Motor neuron (in vitro differentiated cells): ENCODE measurements around the gene PDE8B. TPM values are rescaled to one million over a fixed set of nuclear protein-coding genes. Genes with fewer than 3 reads are reported as not detected.

Source experiments
- ATAC-seq, 8 experiments: fragments of 200-7000 bp; cut with Tn5 transposase; replicated peaks in 6 of 8; 2 replicates each; pipeline ENCODE4 v1.8.0; 2021; ENCODE audit warnings: mild to moderate bottlenecking in 8 of 8, moderate library complexity in 8 of 8
- H3K27ac ChIP-seq, 2 donors: fragments of 250-450 bp; sonication (Bioruptor Pico); 2 replicates each; pipeline ENCODE4 v1.9.0; 2021; ENCODE audit warnings: antibody characterized with exemption in 2 of 2, mild to moderate bottlenecking in 2 of 2, moderate library complexity in 1 of 2
- H3K4me1 ChIP-seq, 2 donors: fragments of 250-450 bp; sonication (Bioruptor Pico); replicated peaks in 1 of 2; 2 replicates each; pipeline ENCODE4 v1.6.1; 2021; ENCODE audit warnings: antibody characterized with exemption in 2 of 2, mild to moderate bottlenecking in 2 of 2, moderate library complexity in 1 of 2
- H3K4me3 ChIP-seq, 5 donors: fragments of 250-450 bp; sonication (Bioruptor Pico); 2 replicates each; pipeline ENCODE4 v1.9.0; 2021; ENCODE audit warnings: antibody characterized with exemption in 5 of 5, mild to moderate bottlenecking in 5 of 5, moderate library complexity in 4 of 5
- WGBS, 10 experiments: fragments of 450-650 bp; shearing (Covaris generic); methylation state at CpG; one replicate each; pipeline ENCODE4 v1.0.0; 2022; 5-methylcytosine and 5-hydroxymethylcytosine counted together
- in situ Hi-C, 9 experiments: fragments of 400-800 bp; cut with MboI; loops; one replicate each; pipeline ENCODE4 v1.15.0; 2021; ENCODE audit warnings: low sequenced_read_pairs in 9 of 9, low pct_unique_long_range_greater_than_20kb in 2 of 9; ENCODE audit not compliant: unreplicated experiment in 9 of 9
- total RNA-seq, 8 experiments: library from RNA; unstranded; fragments of 300-600 nt; gene quantifications; 2 replicates each; pipeline versions ENCODE4 v1.2.3 to v1.2.4, GENCODE V29; 2022

Gene PDE8B
- total RNA-seq, result 10 to 100 TPM in 2 of 8 experiments, 1 to 10 TPM in 6; 1.6 to 23.1 (median 2.8) TPM

DNA sequence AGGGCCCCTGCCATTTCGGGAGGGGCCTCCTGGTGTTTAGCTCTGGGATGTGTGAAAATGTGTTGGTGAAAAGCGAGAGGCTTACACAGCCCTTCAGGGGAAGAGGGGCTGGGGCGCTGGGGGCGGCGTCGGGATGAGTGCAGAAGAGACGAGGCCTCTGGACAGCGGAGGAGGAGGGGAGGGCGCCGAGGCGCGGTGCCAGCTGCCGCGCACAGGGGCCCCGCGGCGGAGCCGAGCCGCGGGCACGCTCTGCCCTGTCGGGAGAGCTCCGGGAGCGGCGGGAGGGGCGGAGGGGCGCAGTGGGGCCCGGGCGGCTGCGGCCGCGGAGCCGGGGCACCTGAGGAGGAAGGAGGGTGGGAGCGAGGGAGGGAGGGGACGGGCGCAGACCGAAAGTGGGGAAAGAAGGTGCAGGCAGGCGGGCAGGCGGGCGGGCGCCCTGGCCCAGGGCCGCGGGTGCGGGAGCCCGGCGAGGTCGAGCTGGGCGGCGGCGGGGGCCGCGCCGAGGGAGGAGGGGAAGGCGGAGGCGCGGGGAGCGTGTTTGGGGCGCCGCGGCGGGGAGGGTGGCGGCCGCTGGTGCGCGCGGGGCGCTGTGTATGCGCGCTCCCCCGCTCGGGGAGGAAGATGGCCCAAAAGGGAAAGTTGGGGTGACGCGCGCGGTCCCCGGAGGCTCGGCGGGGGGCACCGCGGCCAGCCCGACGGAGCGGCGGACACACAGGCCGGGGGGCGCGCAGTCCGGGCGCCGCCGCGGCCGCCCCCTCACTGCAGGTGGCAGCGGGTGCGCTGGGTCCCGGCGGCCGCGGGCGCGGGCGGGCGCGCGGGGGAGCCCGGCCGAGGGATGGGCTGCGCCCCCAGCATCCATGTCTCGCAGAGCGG is at the start of gene PDE8B:
Gene PDE8B, plus strand, starts transcription at position 590 of the 873 bp plus-strand sequence. Its CDS starts 246 bp downstream, at position 836.
- Histone ChIP-seq H3K4me3 (peak within 1 kb of the TSS; percentile 40 to 50 (median 45)), H3K4me1 (peaks cover 0 to 2% of the 10 kb centered on the region in 2 donors), H3K27ac (no peak within 1 kb of the TSS)
- WGBS, 10 experiments, result 0% methylated on average over 1 of the region's 110 CpGs; no CpG with 5 or more reads in 9 of the 10 experiments
- in situ Hi-C loops, result no loop called here
- ATAC-seq, result peak; percentile 47 to 78 (median 73)

DNA sequence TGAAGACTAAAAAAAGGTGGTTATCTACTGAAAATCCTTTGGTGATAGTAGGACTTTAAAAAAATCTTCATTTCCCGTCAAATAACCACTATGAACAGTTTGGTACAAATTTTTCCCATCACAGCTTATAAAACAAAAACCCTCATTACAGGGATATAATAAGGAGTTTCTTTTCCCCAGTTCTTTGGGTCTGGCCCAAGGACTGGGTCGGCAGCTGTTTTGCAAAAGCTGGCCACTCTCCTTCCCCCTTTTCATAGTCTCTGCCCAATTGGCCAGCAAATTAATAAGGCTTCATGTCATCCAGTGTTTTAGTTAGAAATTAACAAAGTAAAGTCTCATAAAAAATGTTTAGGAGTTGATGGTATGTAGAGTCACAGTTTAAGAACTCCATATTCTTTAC is 47.0 kb upstream of the PDE8B start:
- in situ Hi-C loops, result no loop called here
- H3K4me1 ChIP-seq, result no peaks in the 10 kb centered on the region
- H3K4me3 ChIP-seq, result no peak overlapping the region
- no peak for ATAC-seq
- 63 to 100% (median 97%) methylated on average over 1 to 2 of the region's 2 CpGs; no CpG with 5 or more reads in 2 of the 10 experiments for WGBS, 10 experiments
- H3K27ac ChIP-seq, result no peak overlapping the region

- Histone ChIP-seq H3K27ac (no peak overlapping the region), H3K4me3 (no peak overlapping the region), H3K4me1 (no peaks in the 10 kb centered on the region)
- no peak for ATAC-seq
- in situ Hi-C loops, result no loop called here
Observed at GRCh38 chr5:77167063-77167462, 43.4 kb upstream of the PDE8B start.

DNA sequence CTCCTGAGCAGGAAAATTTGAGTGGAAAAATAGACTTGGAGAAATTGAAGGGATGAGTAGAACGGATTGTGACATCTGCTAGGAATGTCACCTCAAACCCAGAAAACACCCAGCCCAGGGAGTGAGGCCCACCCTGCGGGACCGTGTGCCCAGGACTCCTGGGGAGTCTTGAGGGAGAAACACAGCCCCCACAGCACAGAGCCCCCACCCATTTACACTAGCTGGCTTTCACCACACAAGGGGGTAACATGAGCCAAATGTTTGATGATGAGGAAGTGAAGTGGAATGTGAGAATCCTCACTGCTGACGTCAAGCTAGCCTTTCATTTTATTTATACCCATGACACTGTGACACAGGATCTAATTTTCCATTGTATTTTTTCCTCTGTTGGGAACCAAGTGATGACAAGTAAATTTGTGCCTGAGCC is 42.8 kb upstream of the PDE8B start:
- Histone ChIP-seq H3K4me1 (no peaks in the 10 kb centered on the region), H3K27ac (no peak overlapping the region), H3K4me3 (no peak overlapping the region)
- ATAC-seq, result peak in 6 of 8 experiments; percentile 23 to 86 (median 60)
- in situ Hi-C loops, result no loop called here
- WGBS, 10 experiments, result 0 to 90% (median 63%) methylated on average over 1 to 2 of the region's 4 CpGs; no CpG with 5 or more reads in 3 of the 10 experiments

DNA sequence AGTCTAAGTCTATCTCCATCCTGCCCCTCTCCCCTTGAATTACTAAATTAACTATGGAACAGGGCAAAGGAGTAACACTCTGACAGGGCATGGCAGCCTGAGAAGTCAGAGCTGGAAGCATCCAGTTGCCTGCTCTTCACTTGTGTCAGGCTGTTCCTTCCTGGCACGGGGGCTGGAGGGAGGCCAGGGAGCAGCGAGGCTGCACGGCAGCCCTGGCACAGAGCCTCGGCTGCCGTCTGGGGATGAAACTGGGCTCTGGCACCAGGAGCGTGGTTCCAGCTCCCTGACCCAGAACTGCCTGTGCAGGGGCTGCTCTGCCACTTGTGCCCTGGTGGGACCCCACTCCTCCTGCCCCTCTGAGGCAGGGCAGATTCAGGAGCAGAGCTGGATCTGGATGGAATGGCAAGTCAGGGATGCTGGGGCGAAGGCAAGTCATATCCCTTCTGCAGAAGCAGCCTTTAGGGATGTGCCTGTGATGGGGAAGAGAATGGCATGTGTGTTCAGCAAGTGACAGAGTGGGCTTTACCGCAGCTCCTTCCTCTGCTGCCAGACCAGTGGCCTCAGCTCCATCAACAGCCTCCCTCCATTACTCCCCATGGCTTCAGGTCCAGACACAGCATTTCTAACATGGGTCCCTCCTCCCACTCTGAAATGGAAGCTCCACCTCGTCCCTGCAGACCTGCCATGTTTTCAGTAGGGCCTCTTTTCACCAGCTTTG is 42.2 kb upstream of the PDE8B start:
- no peaks in the 10 kb centered on the region for H3K4me1 ChIP-seq
- peak in 6 of 8 experiments; percentile 9 to 56 (median 42) for ATAC-seq
- in situ Hi-C loops, result no loop called here
- no peak overlapping the region for H3K27ac ChIP-seq
- no peak overlapping the region for H3K4me3 ChIP-seq
- 0 to 100% (median 32%) methylated on average over 1 to 3 of the region's 9 CpGs; no CpG with 5 or more reads in 4 of the 10 experiments for WGBS, 10 experiments

- peak in 3 of 8 experiments; percentile 51 to 89 (median 80) for ATAC-seq
- in situ Hi-C loops, result no loop called here
- Histone ChIP-seq H3K4me3 (no peak overlapping the region), H3K27ac (no peak overlapping the region), H3K4me1 (no peaks in the 10 kb centered on the region)
- 0 to 100% (median 43%) methylated on average over 1 to 3 of the region's 3 CpGs; no CpG with 5 or more reads in 3 of the 10 experiments for WGBS, 10 experiments
Observed at GRCh38 chr5:77168879-77169244, 41.6 kb upstream of the PDE8B start.

DNA sequence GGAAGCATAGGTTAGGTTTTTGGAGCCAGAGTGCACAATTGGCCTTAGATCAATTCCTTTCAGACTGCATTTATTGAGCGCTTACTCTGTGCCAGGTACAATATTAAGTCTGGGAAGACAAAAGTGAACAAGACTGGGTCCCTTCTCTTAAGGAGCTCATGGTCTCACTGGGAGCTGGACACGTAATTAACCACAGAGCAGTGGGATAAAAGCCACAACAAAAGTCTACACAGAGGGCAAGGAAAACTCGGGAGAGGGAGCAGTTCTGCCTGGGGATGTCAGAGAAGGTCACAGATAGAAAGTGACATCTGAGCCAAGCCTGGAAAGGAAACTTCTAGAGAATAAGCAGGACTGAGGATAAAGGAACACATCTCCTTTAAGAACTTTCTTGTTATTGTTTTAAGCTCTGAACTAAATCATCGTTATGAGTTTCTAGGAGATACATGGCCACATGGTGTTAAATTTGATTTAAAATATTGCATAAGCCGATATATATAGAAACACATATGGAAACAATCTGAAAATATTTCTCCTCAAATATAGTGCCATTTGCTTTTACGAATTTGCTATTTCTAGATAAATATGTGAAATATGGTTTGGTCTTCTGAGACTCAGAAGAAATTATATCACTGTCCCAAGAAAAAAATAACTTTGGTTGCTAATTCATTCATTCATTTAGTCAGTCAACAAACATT is 40.1 kb upstream of the PDE8B start:
- Histone ChIP-seq H3K27ac (no peak overlapping the region), H3K4me1 (peaks cover 0 to 3% of the 10 kb centered on the region in 2 donors), H3K4me3 (no peak overlapping the region)
- in situ Hi-C loops, result no loop called here
- WGBS, 10 experiments, result 27 to 90% (median 77%) methylated on average over 1 to 6 of the region's 6 CpGs
- no peak for ATAC-seq

DNA sequence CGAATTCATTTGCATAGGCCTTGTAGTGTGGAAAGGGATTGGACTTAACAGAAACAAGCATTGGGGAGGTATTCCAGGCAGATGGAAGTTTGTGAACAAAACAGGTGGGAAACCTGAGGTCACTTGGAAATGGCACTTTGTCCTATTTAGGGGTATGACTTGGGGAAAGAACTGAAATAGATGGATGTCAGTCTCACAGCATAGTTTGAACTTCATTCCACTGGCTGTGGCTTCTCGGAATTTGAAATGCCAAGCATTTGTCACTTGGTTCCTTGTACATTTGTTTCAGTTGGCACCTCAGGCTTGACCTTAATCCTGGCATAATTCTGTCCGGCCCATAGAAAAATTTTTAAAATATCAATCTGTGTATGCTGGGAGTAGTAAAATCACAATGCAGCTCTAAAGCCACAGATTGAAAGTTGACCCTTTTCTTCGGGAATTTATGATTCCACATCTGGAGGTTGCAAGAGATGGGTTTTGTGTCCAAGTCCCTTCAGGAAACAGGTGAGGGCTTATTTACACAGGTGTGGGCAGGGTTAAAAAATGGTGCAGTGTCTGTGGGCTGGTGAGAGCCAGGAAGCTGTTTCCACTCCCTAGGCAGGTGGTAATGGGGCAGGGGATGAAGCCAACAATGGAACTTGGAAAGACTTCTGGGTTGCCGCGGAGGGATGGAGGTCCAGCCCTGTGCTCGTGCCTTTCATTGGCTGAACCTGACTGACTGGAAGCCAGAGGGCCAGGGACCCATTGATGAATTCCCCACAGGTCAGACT is 39.2 kb upstream of the PDE8B start:
- no peak overlapping the region for H3K27ac ChIP-seq
- in situ Hi-C loops, result no loop called here
- 63 to 93% (median 84%) methylated on average over 1 to 7 of the region's 7 CpGs; no CpG with 5 or more reads in 1 of the 10 experiments for WGBS, 10 experiments
- peaks cover 0 to 3% of the 10 kb centered on the region in 2 donors for H3K4me1 ChIP-seq
- H3K4me3 ChIP-seq, result no peak overlapping the region
- ATAC-seq, result no peak

DNA sequence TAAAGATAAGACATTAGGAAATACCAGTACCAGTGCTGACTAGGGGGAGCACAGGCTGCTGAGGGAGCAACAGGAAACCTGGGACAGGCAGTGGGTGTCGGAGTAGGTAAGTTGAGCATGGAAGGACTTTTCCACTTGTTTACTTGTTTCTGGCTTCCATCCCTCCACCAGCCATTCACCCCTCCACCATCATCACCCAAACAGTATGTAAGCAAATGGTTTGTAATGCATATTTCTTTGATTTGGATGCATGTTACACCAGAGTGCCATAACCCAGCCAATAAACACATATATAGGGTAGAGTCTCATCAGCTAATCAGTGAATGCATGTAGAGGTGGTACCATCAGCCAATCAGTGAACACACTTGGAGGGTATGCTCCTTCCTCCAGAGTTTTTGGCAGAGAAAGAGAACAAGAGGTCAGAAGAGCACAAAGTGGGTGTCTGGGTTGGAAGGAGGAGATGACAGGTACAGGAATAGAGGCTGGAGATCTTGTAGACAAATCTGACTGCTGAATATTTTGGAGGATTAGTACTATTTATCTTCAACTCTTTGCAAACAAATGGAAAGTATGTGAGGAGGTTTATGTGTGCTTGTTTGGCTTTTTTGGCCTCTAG is 37.7 kb upstream of the PDE8B start:
- H3K4me1 ChIP-seq, result peaks cover 0 to 3% of the 10 kb centered on the region in 2 donors
- WGBS, 10 experiments, result 71 to 100% (median 90%) methylated on average over 1 of the region's 1 CpG; no CpG with 5 or more reads in 4 of the 10 experiments
- in situ Hi-C loops, result no loop called here
- no peak for ATAC-seq
- H3K27ac ChIP-seq, result no peak overlapping the region
- no peak overlapping the region for H3K4me3 ChIP-seq

GRCh38 chr5:77174526-77174925 is 36.0 kb upstream of the PDE8B start:
- Histone ChIP-seq H3K27ac (no peak overlapping the region), H3K4me1 (peaks cover 0 to 3% of the 10 kb centered on the region in 2 donors), H3K4me3 (no peak overlapping the region)
- in situ Hi-C loops, result no loop called here
- peak in 1 of 8 experiments; percentile 68 for ATAC-seq
- 61 to 90% (median 80%) methylated on average over 1 to 6 of the region's 6 CpGs; no CpG with 5 or more reads in 1 of the 10 experiments for WGBS, 10 experiments

DNA sequence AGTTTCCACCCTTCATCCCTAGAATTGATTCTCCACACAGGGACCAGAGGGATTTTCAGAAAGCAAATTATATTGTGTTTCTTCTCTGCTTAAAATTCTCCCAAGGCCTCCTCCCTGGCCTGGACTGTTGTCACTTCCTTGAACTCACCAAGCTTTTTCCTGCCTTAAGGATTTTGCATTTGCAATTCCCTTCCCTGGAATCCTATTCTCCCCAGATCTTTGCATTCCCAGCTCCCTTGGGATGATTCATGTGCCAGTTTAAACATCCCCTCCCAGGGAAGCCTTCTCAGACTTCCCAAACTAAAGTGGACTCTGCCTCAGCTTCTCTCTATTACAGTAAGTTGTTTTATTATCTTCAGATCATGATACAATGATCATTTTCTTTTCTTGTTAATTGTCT is 35.2 kb upstream of the PDE8B start:
- peaks cover 0 to 3% of the 10 kb centered on the region in 2 donors for H3K4me1 ChIP-seq
- no peak overlapping the region for H3K4me3 ChIP-seq
- no peak overlapping the region for H3K27ac ChIP-seq
- in situ Hi-C loops, result no loop called here
- ATAC-seq, result peak in 3 of 8 experiments; percentile 68 to 94 (median 71)

DNA sequence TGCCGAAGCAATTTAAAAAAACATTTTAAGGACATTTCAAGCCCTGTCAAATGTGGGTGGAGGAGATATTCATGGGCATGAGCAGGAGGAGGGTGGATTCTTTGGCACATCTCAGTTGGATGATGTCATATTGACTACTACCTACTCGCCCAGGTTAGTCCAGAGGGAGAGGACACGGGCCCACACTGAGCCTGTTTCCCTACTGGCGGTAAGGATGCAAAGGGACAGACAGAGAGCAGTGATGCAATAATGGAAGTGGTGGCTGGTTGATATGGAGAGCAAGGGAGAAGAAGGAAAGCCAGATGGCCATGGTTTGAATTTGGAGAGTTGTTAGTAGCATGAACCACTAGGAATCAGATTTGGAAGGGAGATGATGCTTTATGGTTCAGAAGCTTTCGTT is 34.1 kb upstream of the PDE8B start:
- in situ Hi-C loops, result no loop called here

More for the DNA sequence above, 34.1 kb upstream of the PDE8B start:
- Histone ChIP-seq H3K4me3 (no peak overlapping the region), H3K27ac (no peak overlapping the region), H3K4me1 (peaks cover 0 to 3% of the 10 kb centered on the region in 2 donors)
- ATAC-seq, result peak in 1 of 8 experiments; percentile 19
- 30 to 100% (median 94%) methylated on average over 1 to 5 of the region's 5 CpGs; no CpG with 5 or more reads in 2 of the 10 experiments for WGBS, 10 experiments
